ENCODE data around the gene MCC.

The MCC gene

GRCh38 chr5:113050721-113051382 lies 437.4 kb downstream of the MCC start:
- POLR2A ChIA-PET, result no interaction called here
- CTCF ChIA-PET, result interaction anchor here (0.7 kb wide), 1 partner anchor 254 kb away, joined by 3 read pairs; no protein-coding TSS in a partner anchor
- no peak for DNase-seq (ENCODE audit: extremely low spot score)
- TF ChIP-seq HDGF (IDR thresholded peaks at IDR 0.05; ENCODE audit: borderline replicate concordance), result no peak
- no peak for TF ChIP-seq ZNF384 (IDR thresholded peaks at IDR 0.05)
- no peak for TF ChIP-seq FOXA1 (IDR thresholded peaks at IDR 0.05)
- TF ChIP-seq SUZ12 (IDR thresholded peaks at IDR 0.05), result no peak
- no peak for TF ChIP-seq TARDBP (IDR thresholded peaks at IDR 0.05)
- TF ChIP-seq NFRKB (IDR thresholded peaks at IDR 0.05), result no peak
- no peak for TF ChIP-seq SP1 (IDR thresholded peaks at IDR 0.05)
- no peak for TF ChIP-seq FOXM1 (IDR thresholded peaks at IDR 0.05; ENCODE audit: borderline replicate concordance)
- no peak for TF ChIP-seq BHLHE40 (IDR thresholded peaks at IDR 0.05; ENCODE audit: borderline replicate concordance)
- TF ChIP-seq L3MBTL2 (conservative IDR thresholded peaks at IDR 0.05), result no peak
- TF ChIP-seq CTBP1 (IDR thresholded peaks at IDR 0.05; ENCODE audit: borderline replicate concordance), result no peak
- TF ChIP-seq ARNT (IDR thresholded peaks at IDR 0.05), result no peak
- no peak for TF ChIP-seq LEF1 (IDR thresholded peaks at IDR 0.05; ENCODE audit: borderline replicate concordance)
- no peak for TF ChIP-seq PKNOX1 (IDR thresholded peaks at IDR 0.05)
- no peak for TF ChIP-seq ELF4 (IDR thresholded peaks at IDR 0.05)
- no peak for TF ChIP-seq FOXK2 (IDR thresholded peaks at IDR 0.05)

GRCh38 chr5:113048931-113049330 lies 439.3 kb downstream of the MCC start:
- no peak for DNase-seq (ENCODE audit: extremely low spot score)
- ChIA-PET CTCF (no interaction called here), POLR2A (no interaction called here)
- TF ChIP-seq FOXK2 (IDR thresholded peaks at IDR 0.05) (no peak), LEF1 (IDR thresholded peaks at IDR 0.05; ENCODE audit: borderline replicate concordance) (no peak)

- ChIA-PET POLR2A (no interaction called here), CTCF (interaction anchor here (0.6 kb wide), 1 partner anchor 284 kb away, joined by 3 read pairs; no protein-coding TSS in a partner anchor)
- DNase-seq (ENCODE audit: extremely low spot score), result no peak
- TF ChIP-seq ZNF384 (IDR thresholded peaks at IDR 0.05), result no peak
- TF ChIP-seq PKNOX1 (IDR thresholded peaks at IDR 0.05), result no peak
- TF ChIP-seq NFRKB (IDR thresholded peaks at IDR 0.05), result no peak
- TF ChIP-seq FOXK2 (IDR thresholded peaks at IDR 0.05), result no peak
- TF ChIP-seq LEF1 (IDR thresholded peaks at IDR 0.05; ENCODE audit: borderline replicate concordance), result no peak
- TF ChIP-seq CTBP1 (IDR thresholded peaks at IDR 0.05; ENCODE audit: borderline replicate concordance), result no peak
- TF ChIP-seq L3MBTL2 (conservative IDR thresholded peaks at IDR 0.05), result no peak
- no peak for TF ChIP-seq TARDBP (IDR thresholded peaks at IDR 0.05)
- TF ChIP-seq HDGF (IDR thresholded peaks at IDR 0.05; ENCODE audit: borderline replicate concordance), result no peak
- TF ChIP-seq ARNT (IDR thresholded peaks at IDR 0.05), result no peak
- no peak for TF ChIP-seq FOXA1 (IDR thresholded peaks at IDR 0.05)
- no peak for TF ChIP-seq SP1 (IDR thresholded peaks at IDR 0.05)
- TF ChIP-seq ELF4 (IDR thresholded peaks at IDR 0.05), result no peak
- TF ChIP-seq FOXM1 (IDR thresholded peaks at IDR 0.05; ENCODE audit: borderline replicate concordance), result no peak
- no peak for TF ChIP-seq SUZ12 (IDR thresholded peaks at IDR 0.05)
- TF ChIP-seq BHLHE40 (IDR thresholded peaks at IDR 0.05; ENCODE audit: borderline replicate concordance), result no peak
These were observed 440.3 kb downstream of the MCC start for GRCh38 chr5:113047733-113048652.

- no peak for TF ChIP-seq NFRKB (IDR thresholded peaks at IDR 0.05)
- no peak for TF ChIP-seq PKNOX1 (IDR thresholded peaks at IDR 0.05)
- no peak for TF ChIP-seq FOXK2 (IDR thresholded peaks at IDR 0.05)
- no peak for TF ChIP-seq LEF1 (IDR thresholded peaks at IDR 0.05; ENCODE audit: borderline replicate concordance)
- no peak for TF ChIP-seq ZNF384 (IDR thresholded peaks at IDR 0.05)
- TF ChIP-seq SUZ12 (IDR thresholded peaks at IDR 0.05), result no peak
- TF ChIP-seq TARDBP (IDR thresholded peaks at IDR 0.05), result no peak
- TF ChIP-seq L3MBTL2 (conservative IDR thresholded peaks at IDR 0.05), result no peak
- no peak for TF ChIP-seq CTBP1 (IDR thresholded peaks at IDR 0.05; ENCODE audit: borderline replicate concordance)
- no peak for TF ChIP-seq BHLHE40 (IDR thresholded peaks at IDR 0.05; ENCODE audit: borderline replicate concordance)
- no peak for TF ChIP-seq ARNT (IDR thresholded peaks at IDR 0.05)
- no peak for TF ChIP-seq FOXM1 (IDR thresholded peaks at IDR 0.05; ENCODE audit: borderline replicate concordance)
- TF ChIP-seq SP1 (IDR thresholded peaks at IDR 0.05), result no peak
- no peak for TF ChIP-seq FOXA1 (IDR thresholded peaks at IDR 0.05)
- TF ChIP-seq HDGF (IDR thresholded peaks at IDR 0.05; ENCODE audit: borderline replicate concordance), result no peak
- TF ChIP-seq ELF4 (IDR thresholded peaks at IDR 0.05), result no peak
These were observed 441.0 kb downstream of the MCC start for GRCh38 chr5:113047234-113047633.

GRCh38 chr5:113044776-113045465 lies 443.3 kb downstream of the MCC start:
- ChIA-PET POLR2A (no interaction called here), CTCF (interaction anchor here (0.6 to 0.7 kb wide), 2 partner anchors 117 to 274 kb away, joined by 3 read pairs; no protein-coding TSS in a partner anchor)
- DNase-seq (ENCODE audit: extremely low spot score), result no peak
- TF ChIP-seq L3MBTL2 (conservative IDR thresholded peaks at IDR 0.05), result no peak
- TF ChIP-seq FOXA1 (IDR thresholded peaks at IDR 0.05), result no peak

More at GRCh38 chr5:113047234-113047633, 441.0 kb downstream of the MCC start:
- CTCF ChIA-PET, result interaction anchor here (0.6 kb wide), 2 partner anchors 23 to 283 kb away, joined by 3 read pairs; no protein-coding TSS in a partner anchor
- no peak for DNase-seq (ENCODE audit: extremely low spot score)
- POLR2A ChIA-PET, result no interaction called here
